Measurements from ENCODE around the gene PPP2R2D. TPM values are rescaled to one million over a fixed set of nuclear protein-coding genes. Genes with fewer than 3 reads are reported as not detected.
"Not testable (repeated sequence)": the region's sequence is repeated elsewhere in the genome, so short reads cannot be mapped to it uniquely, and the experiment has no call there.

Gene PPP2R2D
- total RNA-seq, 4 donors from 2014 or later, result 18.6 to 27.5 (median 22.1) TPM

- peaks cover 4 to 52% (median 5%) of the 10 kb centered on the region in 3 donors for H3K4me1 ChIP-seq
- intact Hi-C loops (cut with DNase I), result no loop called here
- DNase-seq, result no peak
- 0% methylated on average over 8 of the region's 83 CpGs; no CpG with 5 or more reads in 1 of the 2 donors for WGBS, 2 donors
- peak overlapping the region; percentile 50 to 88 (median 68) for H3K27ac ChIP-seq
- H3K9me3 ChIP-seq, result no peaks in the 10 kb centered on the region
- H3K4me3 ChIP-seq, result peak overlapping the region; percentile 70 to 78 (median 76)
- TF ChIP-seq POLR2A (IDR thresholded peaks at IDR 0.05) (no peak), CTCF (IDR thresholded peaks at IDR 0.05) (no peak)
- peaks cover 0 to 5% (median 0%) of the 10 kb centered on the region in 3 donors for H3K36me3 ChIP-seq
- H3K27me3 ChIP-seq, result peaks cover 0 to 33% (median 0%) of the 10 kb centered on the region in 4 donors
Measured at GRCh38 chr10:131982185-131982756, 81.5 kb downstream of the PPP2R2D start.

- no peak for TF ChIP-seq CTCF (IDR thresholded peaks at IDR 0.05)
- TF ChIP-seq POLR2A (IDR thresholded peaks at IDR 0.05), result no peak
- DNase-seq, result no peak
- Histone ChIP-seq H3K27me3 (peaks cover 0 to 33% (median 0%) of the 10 kb centered on the region in 4 donors), H3K4me1 (peaks cover 4 to 52% (median 5%) of the 10 kb centered on the region in 3 donors), H3K9me3 (no peaks in the 10 kb centered on the region), H3K4me3 (peak overlapping the region; percentile 70 to 78 (median 76)), H3K27ac (peak overlapping the region in 3 of 4 donors; percentile 62 to 88 (median 73)), H3K36me3 (peaks cover 0 to under 1% (median 0%) of the 10 kb centered on the region in 3 donors)
- WGBS, 2 donors, result 35 to 48% methylated on average over 9 of the region's 21 CpGs
- intact Hi-C loops (cut with DNase I), result no loop called here
Measured at GRCh38 chr10:131982796-131983195, 82.0 kb downstream of the PPP2R2D start.

GRCh38 chr10:131983780-131984179, 83.0 kb downstream of the PPP2R2D start:
- peaks cover 0 to 33% (median 0%) of the 10 kb centered on the region in 4 donors for H3K27me3 ChIP-seq
- no peaks in the 10 kb centered on the region for H3K36me3 ChIP-seq
- peaks cover 4 to 47% (median 5%) of the 10 kb centered on the region in 3 donors for H3K4me1 ChIP-seq
- no peak overlapping the region for H3K4me3 ChIP-seq
- WGBS, 2 donors, result 46 to 59% methylated on average over 6 of the region's 6 CpGs
- no peak for DNase-seq
- no peak for TF ChIP-seq POLR2A (IDR thresholded peaks at IDR 0.05)
- TF ChIP-seq CTCF (IDR thresholded peaks at IDR 0.05), result no peak
- H3K9me3 ChIP-seq, result no peaks in the 10 kb centered on the region
- intact Hi-C loops (cut with DNase I), result no loop called here
- H3K27ac ChIP-seq, result no peak overlapping the region

GRCh38 chr10:131986851-131987250, 86.0 kb downstream of the PPP2R2D start:
- WGBS, 2 donors, result 96 to 97% methylated on average over 4 to 7 of the region's 7 CpGs
- H3K4me1 ChIP-seq, result peaks cover 0 to 17% (median 0%) of the 10 kb centered on the region in 3 donors
- DNase-seq; H3K27ac ChIP-seq; H3K27me3 ChIP-seq; intact Hi-C loops (cut with DNase I); H3K4me3 ChIP-seq; H3K9me3 ChIP-seq; H3K36me3 ChIP-seq: not testable (repeated sequence)

- DNase-seq; H3K27ac ChIP-seq; H3K9me3 ChIP-seq; H3K4me3 ChIP-seq; intact Hi-C loops (cut with DNase I); H3K27me3 ChIP-seq; H3K36me3 ChIP-seq: not testable (repeated sequence)
- peaks cover 0 to 14% (median 0%) of the 10 kb centered on the region in 3 donors for H3K4me1 ChIP-seq
- WGBS, 2 donors, result 90 to 94% methylated on average over 4 to 5 of the region's 5 CpGs
Measured at GRCh38 chr10:131987301-131987700, 86.5 kb downstream of the PPP2R2D start.

GRCh38 chr10:131987786-131988185, 87.0 kb downstream of the PPP2R2D start:
- H3K4me1 ChIP-seq; DNase-seq; intact Hi-C loops (cut with DNase I); H3K9me3 ChIP-seq; H3K36me3 ChIP-seq; H3K27ac ChIP-seq; H3K4me3 ChIP-seq; H3K27me3 ChIP-seq: not testable (repeated sequence)
- WGBS, 2 donors, result 84 to 95% methylated on average over 3 of the region's 3 CpGs
